Pons (tissue), 1 donor: ENCODE measurements around the gene LASP1.
A peak's percentile ranks its signal among the peaks of the same experiment; 100 is the strongest.
"Not testable (repeated sequence)": the region's sequence is repeated elsewhere in the genome, so short reads cannot be mapped to it uniquely, and the experiment has no call there.

ENCODE experiments used
- DNase-seq: peaks from one replicate; pipeline ENCODE4 v3.0.0-alpha.2; 2016; ENCODE audit warnings: low spot score

The LASP1 gene

GRCh38 chr17:38908676-38909181 lies 38.9 kb downstream of the LASP1 start:
- no peak for DNase-seq

GRCh38 chr17:38910325-38910724 lies 40.5 kb downstream of the LASP1 start:
- no peak for DNase-seq

- no peak for DNase-seq
Measured at GRCh38 chr17:38911081-38911730, 41.3 kb downstream of the LASP1 start.

- DNase-seq: not testable (repeated sequence)
Measured at GRCh38 chr17:38911731-38912081, 41.8 kb downstream of the LASP1 start.

- DNase-seq: no peak
Measured at GRCh38 chr17:38912221-38912813, 42.5 kb downstream of the LASP1 start.

- DNase-seq: no peak
Measured at GRCh38 chr17:38914741-38915638, 45.1 kb downstream of the LASP1 start.

GRCh38 chr17:38915639-38915995 lies 45.8 kb downstream of the LASP1 start:
- no peak for DNase-seq

GRCh38 chr17:38916771-38917170 lies 46.9 kb downstream of the LASP1 start:
- DNase-seq: no peak

GRCh38 chr17:38917259-38917658 lies 47.4 kb downstream of the LASP1 start:
- DNase-seq: no peak

- no peak for DNase-seq
Measured at GRCh38 chr17:38918129-38918913, 48.5 kb downstream of the LASP1 start.

GRCh38 chr17:38918916-38919315 lies 49.1 kb downstream of the LASP1 start:
- no peak for DNase-seq

GRCh38 chr17:38919316-38920078 lies 49.6 kb downstream of the LASP1 start:
- DNase-seq: no peak

- DNase-seq: no peak
Measured at GRCh38 chr17:38920374-38921291, 50.8 kb downstream of the LASP1 start.

GRCh38 chr17:38921756-38922411 lies 52.0 kb downstream of the LASP1 start:
- DNase-seq: peak; percentile 25

GRCh38 chr17:38922538-38923297 lies 52.9 kb downstream of the LASP1 start:
- peak; percentile 60 for DNase-seq

- peak; percentile 91 for DNase-seq
Measured at GRCh38 chr17:38925263-38925995, 55.6 kb downstream of the LASP1 start, which contains the start of gene LASP1NB. LASP1NB (plus strand) TSS chr17:38925614.

GRCh38 chr17:38926293-38927070 lies 56.6 kb downstream of the LASP1 start:
- DNase-seq: peak; percentile 37
